ENCODE data around the gene FUT8.
"Not testable (repeated sequence)": the region's sequence is repeated elsewhere in the genome, so short reads cannot be mapped to it uniquely, and the experiment has no call there.

FUT8 gene

GRCh38 chr14:65453807-65454480, 41.4 kb downstream of the FUT8 start:
- no peak for TF ChIP-seq CTCF (IDR thresholded peaks at IDR 0.05; ENCODE audit: low read depth, low read length)
- H3K4me3 ChIP-seq (ENCODE audit: low read depth, low read length) = no peak overlapping the region

GRCh38 chr14:65456247-65456646, 43.7 kb downstream of the FUT8 start:
- no peak for TF ChIP-seq CTCF (IDR thresholded peaks at IDR 0.05; ENCODE audit: low read depth, low read length)

GRCh38 chr14:65461730-65462129, 49.2 kb downstream of the FUT8 start:
- no peak overlapping the region for H3K4me3 ChIP-seq (ENCODE audit: low read depth, low read length)
- no peak for TF ChIP-seq CTCF (IDR thresholded peaks at IDR 0.05; ENCODE audit: low read depth, low read length)

More at GRCh38 chr14:65456247-65456646, 43.7 kb downstream of the FUT8 start:
- no peak overlapping the region for H3K4me3 ChIP-seq (ENCODE audit: low read depth, low read length)

DNA sequence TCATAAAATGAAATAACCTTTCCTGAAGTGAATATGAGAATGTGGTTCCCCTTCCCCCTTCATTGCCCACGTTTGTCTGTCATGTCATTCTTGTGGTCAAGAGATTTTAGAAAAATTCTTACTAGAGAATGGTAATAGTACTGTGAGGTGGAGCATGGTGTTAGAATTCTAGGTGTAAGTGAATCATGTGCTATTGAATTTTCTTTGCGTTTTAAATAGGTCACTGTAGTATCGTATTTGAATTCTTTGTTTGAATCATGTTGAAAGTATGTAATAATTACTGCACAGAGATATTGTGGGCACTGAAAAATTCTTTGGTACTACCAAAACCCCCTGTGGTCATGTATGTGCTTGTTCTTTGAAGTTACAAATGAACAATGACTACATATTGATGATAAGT, 49.9 kb downstream of the FUT8 start:
- no peak overlapping the region for H3K4me3 ChIP-seq (ENCODE audit: low read depth, low read length)
- no peak for TF ChIP-seq CTCF (IDR thresholded peaks at IDR 0.05; ENCODE audit: low read depth, low read length)

- H3K4me3 ChIP-seq (ENCODE audit: low read depth, low read length) = no peak overlapping the region
- TF ChIP-seq CTCF (IDR thresholded peaks at IDR 0.05; ENCODE audit: low read depth, low read length) = no peak
These were observed 53.1 kb downstream of the FUT8 start for GRCh38 chr14:65465584-65465983.

- not testable (repeated sequence) for H3K4me3 ChIP-seq (ENCODE audit: low read depth, low read length)
These were observed 55.4 kb downstream of the FUT8 start for GRCh38 chr14:65467926-65468325.

DNA sequence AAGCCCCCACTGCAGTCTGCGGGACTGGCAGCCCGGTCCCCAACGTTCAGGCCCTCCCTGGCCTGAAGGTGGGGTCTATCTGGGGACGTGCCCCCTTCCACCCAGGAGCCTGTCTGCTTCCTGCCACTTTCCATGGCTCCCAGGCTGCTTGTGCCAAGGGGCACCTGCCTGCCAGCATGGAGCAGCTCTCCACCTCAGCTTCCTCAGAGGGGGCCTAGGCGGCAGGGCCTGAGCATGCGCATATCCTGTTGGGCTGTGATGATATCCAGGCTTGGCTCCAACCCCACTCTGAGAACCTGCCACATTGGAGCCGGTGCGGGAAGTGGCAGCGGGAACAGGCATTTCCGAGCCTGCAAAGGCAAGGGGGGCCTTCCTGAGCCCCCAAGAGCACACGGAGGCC, 57.4 kb downstream of the FUT8 start:
- no peak for TF ChIP-seq CTCF (IDR thresholded peaks at IDR 0.05; ENCODE audit: low read depth, low read length)
- no peak overlapping the region for H3K4me3 ChIP-seq (ENCODE audit: low read depth, low read length)

- no peak overlapping the region for H3K4me3 ChIP-seq (ENCODE audit: low read depth, low read length)
- no peak for TF ChIP-seq CTCF (IDR thresholded peaks at IDR 0.05; ENCODE audit: low read depth, low read length)
These were observed 57.9 kb downstream of the FUT8 start for GRCh38 chr14:65470404-65470880.

All from WI38 (cell line).